Measurements from ENCODE around the gene SLC2A4RG.

SLC2A4RG gene

GRCh38 chr20:63747622-63748069, 8.1 kb downstream of the SLC2A4RG start:
- intact Hi-C loops (cut with DNase I), result no loop called here
- no peak for DNase-seq

GRCh38 chr20:63748070-63748933, 8.7 kb downstream of the SLC2A4RG start:
- no peak for DNase-seq
- intact Hi-C loops (cut with DNase I), result no loop called here

- DNase-seq, result no peak
- intact Hi-C loops (cut with DNase I), result no loop called here
These were observed 9.3 kb downstream of the SLC2A4RG start for GRCh38 chr20:63748934-63749270.

- intact Hi-C loops (cut with DNase I), result no loop called here
- DNase-seq, result peak in 6 of 42 donors; percentile 35 to 58 (median 44)
These were observed 10.3 kb downstream of the SLC2A4RG start for GRCh38 chr20:63749597-63750508.

GRCh38 chr20:63750807-63751470, 11.4 kb downstream of the SLC2A4RG start:
- intact Hi-C loops (cut with DNase I), result no loop called here
- DNase-seq, result no peak

GRCh38 chr20:63751471-63752271, 12.1 kb downstream of the SLC2A4RG start:
- peak in 17 of 42 donors; percentile 23 to 70 (median 49) for DNase-seq
- intact Hi-C loops (cut with DNase I), result no loop called here

GRCh38 chr20:63752411-63753101, 13.0 kb downstream of the SLC2A4RG start:
- intact Hi-C loops (cut with DNase I), result no loop called here
- DNase-seq, result no peak

GRCh38 chr20:63753381-63753780, 13.8 kb downstream of the SLC2A4RG start:
- intact Hi-C loops (cut with DNase I), result no loop called here
- DNase-seq, result no peak

GRCh38 chr20:63754008-63754407, 14.4 kb downstream of the SLC2A4RG start:
- DNase-seq, result no peak
- intact Hi-C loops (cut with DNase I), result no loop called here

- DNase-seq, result no peak
- intact Hi-C loops (cut with DNase I), result no loop called here
These were observed 16.5 kb downstream of the SLC2A4RG start for GRCh38 chr20:63755933-63756647.

GRCh38 chr20:63756648-63756991, 17.0 kb downstream of the SLC2A4RG start:
- intact Hi-C loops (cut with DNase I), result no loop called here
- DNase-seq, result no peak

- DNase-seq, result no peak
- intact Hi-C loops (cut with DNase I), result no loop called here
These were observed 18.6 kb downstream of the SLC2A4RG start for GRCh38 chr20:63758152-63758551.

- intact Hi-C loops (cut with DNase I), result no loop called here
- DNase-seq, result no peak
These were observed 19.9 kb downstream of the SLC2A4RG start for GRCh38 chr20:63759377-63759901.

GRCh38 chr20:63765082-63765873, 25.7 kb downstream of the SLC2A4RG start:
- no peak for DNase-seq
- intact Hi-C loops (cut with DNase I), result no loop called here

GRCh38 chr20:63765902-63766301, 26.3 kb downstream of the SLC2A4RG start:
- intact Hi-C loops (cut with DNase I), result no loop called here
- no peak for DNase-seq

- intact Hi-C loops (cut with DNase I), result no loop called here
These were observed 27.3 kb downstream of the SLC2A4RG start for GRCh38 chr20:63766695-63767426.

More at GRCh38 chr20:63766695-63767426, 27.3 kb downstream of the SLC2A4RG start:
- no peak for DNase-seq
